A549 (cell line): ENCODE results near the gene OR4D1. TPM values are rescaled to one million over a fixed set of nuclear protein-coding genes. Genes with fewer than 3 reads are reported as not detected.

Experiments used
- ATAC-seq, 2 experiments: fragments of 200-7000 bp in 1 of 2; fragments of >200 bp in 1 of 2; cut with Nextera tagmentation in 1 of 2; cut with Tn5 transposase in 1 of 2; 3 replicates each; pipeline versions ENCODE4 v1.8.0 to v1.9.1; 2018 to 2020; ENCODE audit warnings: mild to moderate bottlenecking in 1 of 2, moderate library complexity in 1 of 2
- CTCF ChIA-PET: fragments of 300-600 bp; sonication (Branson Sonifier 250); formaldehyde crosslinking; extraction: SDS; loops from one replicate; lab custom pipeline; 2021; ENCODE audit warnings: antibody characterized with exemption, inconsistent platforms; lab: Yijun Ruan, JAX
- POLR2A ChIA-PET: fragments of 350-600 bp; formaldehyde crosslinking; extraction: SDS; loops from one replicate; lab custom pipeline; 2021; ENCODE audit warnings: antibody characterized with exemption, inconsistent platforms; lab: Yijun Ruan, JAX
- DNase-seq, 2 experiments: peaks; one replicate each; pipeline versions ENCODE4 v3.0.0 to v3.0.0-alpha.2; 2011 to 2016; ENCODE audit warnings: low read depth in 1 of 2, low spot score in 1 of 2
- FAIRE-seq: peaks from 2 replicates; lab custom pipeline; 2011; peaks lifted over from hg19 to GRCh38; lab: Jason Lieb, UNC
- H3K27ac ChIP-seq, 2 experiments: fragments of >200 bp; sonication (Bioruptor Twin); formaldehyde crosslinking; 3 replicates each; pipeline ENCODE4 v1.5.1; 2016 to 2017
- H3K4me1 ChIP-seq: fragments of >200 bp; sonication (Bioruptor Twin); formaldehyde crosslinking; 3 replicates; pipeline ENCODE4 v1.6.1; 2016
- H3K4me2 ChIP-seq: fragments of >200 bp; sonication (Bioruptor Twin); formaldehyde crosslinking; 3 replicates; pipeline ENCODE4 v1.6.1; 2016
- H3K4me3 ChIP-seq: fragments of >200 bp; sonication (Bioruptor Twin); formaldehyde crosslinking; 3 replicates; pipeline ENCODE4 v1.5.1; 2016
- H3K9me3 ChIP-seq: fragments of >200 bp; sonication (Bioruptor Twin); formaldehyde crosslinking; 3 replicates; pipeline ENCODE4 v1.6.1; 2016
- BHLHE40 ChIP-seq: IDR thresholded peaks from 2 replicates; pipeline ENCODE4 v1.6.1; 2012; ENCODE audit warnings: low read depth, low read length, inconsistent platforms
- CBX8 ChIP-seq: fragments of 200-600 bp; sonication (generic); IDR thresholded peaks from 2 replicates; pipeline ENCODE4 v1.6.1; 2016
- CHD4 ChIP-seq: fragments of 200-600 bp; sonication (generic); IDR thresholded peaks from 2 replicates; pipeline ENCODE4 v1.6.1; 2016; ENCODE audit warnings: antibody characterized with exemption, mild to moderate bottlenecking, borderline replicate concordance
- E2F6 ChIP-seq: IDR thresholded peaks from 2 replicates; pipeline ENCODE4 v1.6.1; 2012; ENCODE audit warnings: low read depth, borderline replicate concordance
- ELK1 ChIP-seq: fragments of 150-350 bp; IDR thresholded peaks from 2 replicates; pipeline ENCODE4 v1.6.1; 2014; ENCODE audit warnings: low read depth, mild to moderate bottlenecking, low read length
- EP300 ChIP-seq, 2 experiments: fragments of >200 bp; sonication (Bioruptor Twin); formaldehyde crosslinking; IDR thresholded peaks; 2 replicates in 1 of 2; 3 replicates in 1 of 2; pipeline ENCODE4 v1.6.1; 2016 to 2017
- ESRRA ChIP-seq: fragments of 150-350 bp; IDR thresholded peaks from 2 replicates; pipeline ENCODE4 v1.6.1; 2014; ENCODE audit warnings: mild to moderate bottlenecking, low read length, borderline replicate concordance
- FOSL2 ChIP-seq, 2 experiments: fragments of 450-650 bp in 1 of 2; fragments of >200 bp in 1 of 2; sonication (Bioruptor Twin) in 1 of 2; formaldehyde crosslinking; IDR thresholded peaks; 2 replicates each; pipeline versions ENCODE4 v1.5.0 to v1.6.1; 2016 to 2020; ENCODE audit warnings: mild to moderate bottlenecking in 1 of 2, moderate library complexity in 1 of 2
- FOXS1 ChIP-seq: fragments of 250-450 bp; sonication (Bioruptor Pico); IDR thresholded peaks from 2 replicates; pipeline ENCODE4 v1.5.0; 2020; ENCODE audit warnings: mild to moderate bottlenecking, moderate library complexity
- GATA3 ChIP-seq: IDR thresholded peaks from 2 replicates; pipeline ENCODE4 v1.6.1; 2012; ENCODE audit warnings: borderline replicate concordance
- HEYL ChIP-seq: fragments of 250-450 bp; sonication (Bioruptor Pico); IDR thresholded peaks from 2 replicates; pipeline ENCODE4 v1.8.0; 2021; ENCODE audit warnings: mild to moderate bottlenecking, moderate library complexity
- HOXB13 ChIP-seq: fragments of 250-450 bp; sonication (Bioruptor Pico); IDR thresholded peaks from 2 replicates; pipeline ENCODE4 v1.5.0; 2020; ENCODE audit warnings: low read depth, mild to moderate bottlenecking, moderate library complexity
- JUN ChIP-seq, 2 experiments: fragments of >200 bp; sonication (Bioruptor Twin); formaldehyde crosslinking; IDR thresholded peaks; 2 replicates in 1 of 2; 3 replicates in 1 of 2; pipeline ENCODE4 v1.6.1; 2016 to 2017
- KDM1A ChIP-seq: fragments of 200-600 bp; sonication (generic); IDR thresholded peaks from 2 replicates; pipeline ENCODE4 v1.6.1; 2016; ENCODE audit warnings: low read depth, mild to moderate bottlenecking
- KDM5A ChIP-seq: fragments of 200-600 bp; sonication (generic); IDR thresholded peaks from 2 replicates; pipeline ENCODE4 v1.6.1; 2016; ENCODE audit warnings: antibody characterized with exemption, mild to moderate bottlenecking
- MAFK ChIP-seq: fragments of 450-650 bp; IDR thresholded peaks from 2 replicates; pipeline ENCODE4 v1.6.1; 2014; ENCODE audit not compliant: partially characterized antibody
- MAX ChIP-seq: IDR thresholded peaks from 2 replicates; pipeline ENCODE4 v1.6.1; 2012
- MAZ ChIP-seq: fragments of 150-350 bp; IDR thresholded peaks from 2 replicates; pipeline ENCODE4 v1.6.1; 2014; ENCODE audit warnings: antibody characterized with exemption, low read depth, low read length, borderline replicate concordance
- NFE2L2 ChIP-seq: fragments of 150-350 bp; conservative IDR thresholded peaks from 2 replicates; pipeline ENCODE4 v1.6.1; 2014; ENCODE audit warnings: low read length
- PHF8 ChIP-seq: fragments of 200-600 bp; sonication (generic); IDR thresholded peaks from 2 replicates; pipeline ENCODE4 v1.6.1; 2016; ENCODE audit warnings: low read depth, mild to moderate bottlenecking, antibody characterized with exemption, moderate library complexity, borderline replicate concordance
- RAD21 ChIP-seq, 2 experiments: fragments of >200 bp in 1 of 2; sonication (Bioruptor Twin) in 1 of 2; formaldehyde crosslinking in 1 of 2; IDR thresholded peaks in 1 of 2; conservative IDR thresholded peaks in 1 of 2; 2 replicates in 1 of 2; 3 replicates in 1 of 2; pipeline ENCODE4 v1.6.1; 2012 to 2018; ENCODE audit warnings: inconsistent platforms in 1 of 2
- RFX5 ChIP-seq: fragments of 450-650 bp; IDR thresholded peaks from 2 replicates; pipeline ENCODE4 v1.7.1; 2014; ENCODE audit warnings: antibody characterized with exemption, mild to moderate bottlenecking, moderate library complexity
- RNF2 ChIP-seq: fragments of 200-600 bp; sonication (generic); IDR thresholded peaks from 2 replicates; pipeline ENCODE4 v1.6.1; 2016; ENCODE audit warnings: low read depth, mild to moderate bottlenecking, antibody characterized with exemption, moderate library complexity, borderline replicate concordance
- SMC3 ChIP-seq: fragments of >200 bp; sonication (Bioruptor Twin); formaldehyde crosslinking; IDR thresholded peaks from 3 replicates; pipeline ENCODE4 v1.6.1; 2018; ENCODE audit warnings: inconsistent platforms
- TFCP2L1 ChIP-seq: fragments of 250-450 bp; sonication (Bioruptor Pico); IDR thresholded peaks from 2 replicates; pipeline ENCODE4 v1.5.0; 2021; ENCODE audit warnings: mild to moderate bottlenecking
- ZC3H11A ChIP-seq: fragments of 450-650 bp; IDR thresholded peaks from 2 replicates; pipeline ENCODE4 v1.6.1; 2014; ENCODE audit warnings: antibody characterized with exemption, mild to moderate bottlenecking
- ZNF302 ChIP-seq: fragments of 250-450 bp; sonication (Bioruptor Pico); IDR thresholded peaks from 2 replicates; pipeline ENCODE4 v1.9.0; 2021; ENCODE audit warnings: inconsistent platforms, mild to moderate bottlenecking, moderate library complexity
- ZSCAN20 ChIP-seq: fragments of 250-450 bp; sonication (Bioruptor Pico); IDR thresholded peaks from 2 replicates; pipeline ENCODE4 v1.8.0; 2022; ENCODE audit warnings: mild to moderate bottlenecking, moderate library complexity
- WGBS: methylation state at CpG from one replicate; pipeline ENCODE4 v1.1.6; 2017; ENCODE audit errors: missing lambda C conversion rate; 5-methylcytosine and 5-hydroxymethylcytosine counted together
- polyA plus RNA-seq, 4 experiments: library from polyadenylated mRNA; depleted of rRNA in 3 of 4; stranded (reverse); fragments of >200 nt; fragmentation: RNase III in 1 of 4; extraction: RNeasy Plus Mini Kit Qiagen cat#74134 plus additional on column Dnase treatment in 1 of 4; gene quantifications; 2 replicates in 3 of 4; 3 replicates in 1 of 4; pipeline ENCODE4 v1.2.3, GENCODE V29; 2011 to 2017
- TF ChIP-seq, protein P1 (sequence below): IDR thresholded peaks from 2 replicates; pipeline ENCODE4 v1.6.1; 2012
- TF ChIP-seq, protein P2 (sequence below): fragments of >200 bp; sonication (Bioruptor Twin); formaldehyde crosslinking; IDR thresholded peaks from 3 replicates; pipeline ENCODE4 v1.5.1; 2016
- TF ChIP-seq, protein P3 (sequence below): fragments of 250-450 bp; sonication (Bioruptor Pico); IDR thresholded peaks from 2 replicates; pipeline ENCODE4 v1.5.0; 2020; ENCODE audit warnings: low read depth, mild to moderate bottlenecking, moderate library complexity

The OR4D1 gene
- polyA plus RNA-seq, 2 of the 4 experiments (the other 2 are of a cell fraction) = 0.03 TPM

- TF ChIP-seq MAFK (peak; percentile 51), EP300 (IDR thresholded peaks at IDR 0.05) (no peak)
- DNase-seq = no peak
- FAIRE-seq = no peak
- Histone ChIP-seq H3K4me1 (no peaks in the 10 kb centered on the region), H3K4me2 (no peak overlapping the region), H3K27ac (no peak overlapping the region), H3K4me3 (no peak overlapping the region), H3K9me3 (peaks cover 10% of the 10 kb centered on the region; the same call in 2 of the 3 replicates)
- CTCF ChIA-PET = interaction anchor here (0.8 to 5.5 kb wide), 22 partner anchors 11 to 969 kb away, joined by 3 to 82 read pairs (median 7); partner anchors contain the start of gene SRSF1
- POLR2A ChIA-PET = interaction anchor here (2.4 kb wide), 1 partner anchor 104 kb away, joined by 5 read pairs; the partner anchor contains the start of gene SRSF1
- ATAC-seq = no peak
- 39% methylated on average over 3 of the region's 3 CpGs for WGBS
Measured at GRCh38 chr17:58111676-58112075, 36.5 kb upstream of the OR4D1 start.

GRCh38 chr17:58112970-58113631 is 35.1 kb upstream of the OR4D1 start:
- POLR2A ChIA-PET = interaction anchor here (2.4 kb wide), 1 partner anchor 106 kb away, joined by 5 read pairs; the partner anchor contains the start of gene SRSF1
- FAIRE-seq = peak; percentile 77

GRCh38 chr17:58113947-58114346 is 34.2 kb upstream of the OR4D1 start:
- H3K4me3 ChIP-seq = no peak overlapping the region
- FAIRE-seq = no peak
- no peaks in the 10 kb centered on the region for H3K4me1 ChIP-seq
- no peaks in the 10 kb centered on the region for H3K9me3 ChIP-seq
- CTCF ChIA-PET = interaction anchor here (0.7 to 5.5 kb wide), 32 partner anchors 8 to 1007 kb away, joined by 3 to 82 read pairs (median 4); partner anchors contain the start of gene MRPS23
- DNase-seq = no peak
- POLR2A ChIA-PET = no interaction called here
- H3K4me2 ChIP-seq = no peak overlapping the region
- 27% methylated on average over 4 of the region's 4 CpGs for WGBS
- H3K27ac ChIP-seq = no peak overlapping the region
- peak; percentile 15 to 44; a peak in 3 of 6 replicates for ATAC-seq
- TF ChIP-seq ZNF302 (no peak), GATA3 (no peak), ZC3H11A (no peak), HOXB13 (CRISPR knock-in tag) (no peak), CBX8 (no peak), HEYL (no peak), KDM1A (no peak), E2F6 (no peak), ESRRA (no peak), RNF2 (no peak), MAZ (no peak), BHLHE40 (no peak), ELK1 (no peak), CHD4 (no peak)
- TF ChIP-seq, protein P1, sequence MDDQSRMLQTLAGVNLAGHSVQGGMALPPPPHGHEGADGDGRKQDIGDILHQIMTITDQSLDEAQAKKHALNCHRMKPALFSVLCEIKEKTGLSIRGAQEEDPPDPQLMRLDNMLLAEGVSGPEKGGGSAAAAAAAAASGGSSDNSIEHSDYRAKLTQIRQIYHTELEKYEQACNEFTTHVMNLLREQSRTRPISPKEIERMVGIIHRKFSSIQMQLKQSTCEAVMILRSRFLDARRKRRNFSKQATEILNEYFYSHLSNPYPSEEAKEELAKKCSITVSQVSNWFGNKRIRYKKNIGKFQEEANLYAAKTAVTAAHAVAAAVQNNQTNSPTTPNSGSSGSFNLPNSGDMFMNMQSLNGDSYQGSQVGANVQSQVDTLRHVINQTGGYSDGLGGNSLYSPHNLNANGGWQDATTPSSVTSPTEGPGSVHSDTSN = no peak

More at GRCh38 chr17:58112970-58113631, 35.1 kb upstream of the OR4D1 start:
- TF ChIP-seq TFCP2L1 (CRISPR knock-in tag) = no peak
- TF ChIP-seq SMC3 = peak; percentile 85
- TF ChIP-seq, protein P2, sequence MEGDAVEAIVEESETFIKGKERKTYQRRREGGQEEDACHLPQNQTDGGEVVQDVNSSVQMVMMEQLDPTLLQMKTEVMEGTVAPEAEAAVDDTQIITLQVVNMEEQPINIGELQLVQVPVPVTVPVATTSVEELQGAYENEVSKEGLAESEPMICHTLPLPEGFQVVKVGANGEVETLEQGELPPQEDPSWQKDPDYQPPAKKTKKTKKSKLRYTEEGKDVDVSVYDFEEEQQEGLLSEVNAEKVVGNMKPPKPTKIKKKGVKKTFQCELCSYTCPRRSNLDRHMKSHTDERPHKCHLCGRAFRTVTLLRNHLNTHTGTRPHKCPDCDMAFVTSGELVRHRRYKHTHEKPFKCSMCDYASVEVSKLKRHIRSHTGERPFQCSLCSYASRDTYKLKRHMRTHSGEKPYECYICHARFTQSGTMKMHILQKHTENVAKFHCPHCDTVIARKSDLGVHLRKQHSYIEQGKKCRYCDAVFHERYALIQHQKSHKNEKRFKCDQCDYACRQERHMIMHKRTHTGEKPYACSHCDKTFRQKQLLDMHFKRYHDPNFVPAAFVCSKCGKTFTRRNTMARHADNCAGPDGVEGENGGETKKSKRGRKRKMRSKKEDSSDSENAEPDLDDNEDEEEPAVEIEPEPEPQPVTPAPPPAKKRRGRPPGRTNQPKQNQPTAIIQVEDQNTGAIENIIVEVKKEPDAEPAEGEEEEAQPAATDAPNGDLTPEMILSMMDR = peak; percentile 96
- TF ChIP-seq JUN (IDR thresholded peaks at IDR 0.05) = no peak
- TF ChIP-seq, protein P3, sequence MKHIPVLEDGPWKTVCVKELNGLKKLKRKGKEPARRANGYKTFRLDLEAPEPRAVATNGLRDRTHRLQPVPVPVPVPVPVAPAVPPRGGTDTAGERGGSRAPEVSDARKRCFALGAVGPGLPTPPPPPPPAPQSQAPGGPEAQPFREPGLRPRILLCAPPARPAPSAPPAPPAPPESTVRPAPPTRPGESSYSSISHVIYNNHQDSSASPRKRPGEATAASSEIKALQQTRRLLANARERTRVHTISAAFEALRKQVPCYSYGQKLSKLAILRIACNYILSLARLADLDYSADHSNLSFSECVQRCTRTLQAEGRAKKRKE (CRISPR knock-in tag) = no peak
- TF ChIP-seq ESRRA = no peak
- no peak for TF ChIP-seq RFX5
- TF ChIP-seq NFE2L2 = no peak
- no peak for TF ChIP-seq CHD4
- no peak for TF ChIP-seq MAFK
- peak; percentile 98 to 99 for TF ChIP-seq RAD21 (conservative IDR thresholded peaks at IDR 0.05 in 1 of 2, IDR thresholded peaks at IDR 0.05 in 1 of 2)
- TF ChIP-seq MAX = no peak
- TF ChIP-seq FOSL2 (IDR thresholded peaks at IDR 0.05) = no peak
- TF ChIP-seq FOSL2 (CRISPR knock-in tag; IDR thresholded peaks at IDR 0.05) = no peak
- TF ChIP-seq FOXS1 (CRISPR knock-in tag) = no peak
- no peak for TF ChIP-seq PHF8
- TF ChIP-seq KDM5A = no peak
- no peak for TF ChIP-seq ZSCAN20 (CRISPR knock-in tag)
- no peaks in the 10 kb centered on the region for H3K9me3 ChIP-seq
- no peak overlapping the region for H3K4me3 ChIP-seq
- DNase-seq (peak; percentile 78 to 79), ATAC-seq (peak; percentile 80 to 87)
- WGBS = 37% methylated on average over 17 of the region's 17 CpGs
- CTCF ChIA-PET = interaction anchor here (0.6 to 5.5 kb wide), 70 partner anchors 9 to 1006 kb away, joined by 3 to 82 read pairs (median 4); partner anchors contain the start of genes MRPS23 and SRSF1
- no peak overlapping the region for H3K27ac ChIP-seq
- peak overlapping the region; percentile 21; the same call in 1 of the 3 replicates for H3K4me2 ChIP-seq
- no peaks in the 10 kb centered on the region for H3K4me1 ChIP-seq
